HG02763 (cell line): ENCODE measurements around the gene TMEFF1.

Experiments
- ATAC-seq: cut with Tn5 transposase; IDR thresholded peaks from one replicate; pipeline ENCODE4 v1.9.1; 2021; ENCODE audit warnings: mild to moderate bottlenecking, moderate library complexity; ENCODE audit not compliant: unreplicated experiment

Gene TMEFF1

DNA sequence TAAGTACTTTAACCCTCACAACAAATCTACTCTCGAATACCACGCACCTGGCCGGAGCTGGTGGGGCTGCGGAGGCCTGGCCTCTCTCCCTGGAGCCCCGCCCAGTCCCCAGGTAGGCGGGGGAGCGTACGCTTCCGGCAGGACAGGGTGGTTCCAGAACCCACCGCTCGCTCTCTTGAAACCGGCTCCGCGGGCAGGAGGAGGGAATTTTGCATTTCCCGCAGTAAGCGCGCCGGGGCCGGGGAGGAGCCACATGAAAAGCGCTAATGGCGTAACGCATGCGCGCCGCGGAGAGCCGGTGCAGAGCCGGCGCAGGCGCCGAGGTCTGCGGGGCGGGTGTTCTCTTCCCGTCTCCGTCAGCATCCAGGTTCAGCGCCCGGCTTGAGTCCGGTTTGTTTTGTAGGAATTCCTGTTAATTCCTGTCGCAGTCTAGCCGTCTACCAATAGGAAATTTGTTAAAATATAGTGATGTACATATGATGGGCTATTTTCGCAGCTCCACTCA, 125.7 kb downstream of the TMEFF1 start:
- ATAC-seq, result peak; percentile 74

DNA sequence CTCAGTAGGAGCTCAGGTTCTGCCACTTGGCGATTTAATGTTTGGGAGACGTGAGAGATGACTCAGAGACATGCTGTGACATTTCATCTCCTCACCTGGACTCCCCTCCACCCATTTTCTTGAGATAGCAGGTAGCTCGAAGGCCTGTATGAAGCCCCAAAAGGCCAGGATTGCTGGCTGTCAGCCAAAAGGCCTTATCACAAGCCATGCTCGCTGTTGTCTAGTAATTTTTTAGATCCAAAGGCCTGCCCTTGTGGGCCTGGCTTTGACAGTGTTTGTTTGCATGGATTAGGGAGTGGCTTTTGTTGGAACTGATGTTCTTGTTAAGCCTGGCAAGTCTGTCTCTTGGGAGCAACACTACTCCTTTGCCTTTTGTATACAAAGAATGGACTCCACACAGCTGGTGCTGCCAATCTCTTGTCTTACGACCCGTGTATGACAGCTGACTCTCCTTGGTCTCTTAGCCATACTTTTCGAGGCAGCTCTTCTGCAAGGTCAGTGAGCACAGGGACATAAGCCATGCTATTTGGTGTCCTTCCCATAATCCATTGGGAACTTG, 127.7 kb downstream of the TMEFF1 start:
- no peak for ATAC-seq

DNA sequence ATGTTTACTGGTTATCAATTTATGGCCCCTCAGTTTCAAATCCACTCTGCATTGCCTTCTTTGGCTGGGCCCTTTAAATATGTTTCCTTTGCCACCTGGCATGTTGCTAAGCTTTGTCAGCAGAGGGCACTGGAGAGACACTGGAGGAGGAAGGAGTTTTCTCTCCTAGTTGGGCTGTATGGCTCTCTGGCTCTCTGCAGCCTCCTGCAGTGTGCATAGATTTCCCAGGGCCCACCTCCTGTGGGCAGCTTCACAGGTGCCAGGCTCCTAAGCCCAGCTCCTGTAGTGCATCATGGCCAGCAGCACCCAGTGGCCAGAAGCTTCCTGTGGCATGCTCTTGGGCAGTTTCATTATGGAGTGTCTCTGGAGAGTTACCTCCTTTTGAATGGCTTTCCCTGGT, 128.3 kb downstream of the TMEFF1 start:
- ATAC-seq, result no peak

GRCh38 chr9:100602342-100602801, 129.4 kb downstream of the TMEFF1 start:
- no peak for ATAC-seq

- no peak for ATAC-seq
Measured at GRCh38 chr9:100605405-100605804, 132.5 kb downstream of the TMEFF1 start.

DNA sequence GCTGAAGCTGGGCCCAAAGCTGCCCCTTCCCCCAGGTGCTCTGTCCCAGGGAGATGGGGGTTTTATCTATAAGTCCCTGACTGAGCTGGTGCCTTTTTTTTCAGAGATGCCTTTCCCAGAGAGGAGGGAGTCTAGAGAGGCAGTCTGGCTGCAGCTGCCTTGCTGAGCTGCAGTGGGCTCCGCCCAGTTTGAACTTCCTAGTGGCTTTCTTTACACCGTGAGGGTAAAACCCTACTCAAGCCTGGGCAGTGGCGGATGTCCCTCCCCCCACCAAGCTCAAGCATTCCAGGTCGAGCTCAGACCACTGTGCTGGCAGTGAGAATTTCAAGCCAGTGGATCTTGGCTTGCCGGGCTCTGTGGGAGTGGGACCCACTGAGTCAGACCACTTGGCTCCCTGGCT, 146.2 kb downstream of the TMEFF1 start:
- ATAC-seq, result no peak

- no peak for ATAC-seq
Measured at GRCh38 chr9:100619665-100620064, 146.7 kb downstream of the TMEFF1 start.

- ATAC-seq, result no peak
Measured at GRCh38 chr9:100623969-100624368, 151.0 kb downstream of the TMEFF1 start.

GRCh38 chr9:100626949-100627348, 154.0 kb downstream of the TMEFF1 start:
- ATAC-seq, result no peak
